Measurements from ENCODE around the gene RABGGTB. TPM values are rescaled to one million over a fixed set of nuclear protein-coding genes. Genes with fewer than 3 reads are reported as not detected.

The RABGGTB gene
- total and polyA plus RNA-seq, 9 of the 15 experiments (the other 6 are each of a cell fraction or from before 2014, with no cell fraction given): 148 to 354 (median 206) TPM

GRCh38 chr1:75811211-75811981 is 25.3 kb downstream of the RABGGTB start (continued):
- no peak for TF ChIP-seq CHCHD3 (CRISPR knock-in tag; IDR thresholded peaks at IDR 0.05)
- no peak for TF ChIP-seq FOXK2 (conservative IDR thresholded peaks at IDR 0.05 in 1 of 2, IDR thresholded peaks at IDR 0.05 in 1 of 2; ENCODE audit: low read depth in 2 of 2)

DNA sequence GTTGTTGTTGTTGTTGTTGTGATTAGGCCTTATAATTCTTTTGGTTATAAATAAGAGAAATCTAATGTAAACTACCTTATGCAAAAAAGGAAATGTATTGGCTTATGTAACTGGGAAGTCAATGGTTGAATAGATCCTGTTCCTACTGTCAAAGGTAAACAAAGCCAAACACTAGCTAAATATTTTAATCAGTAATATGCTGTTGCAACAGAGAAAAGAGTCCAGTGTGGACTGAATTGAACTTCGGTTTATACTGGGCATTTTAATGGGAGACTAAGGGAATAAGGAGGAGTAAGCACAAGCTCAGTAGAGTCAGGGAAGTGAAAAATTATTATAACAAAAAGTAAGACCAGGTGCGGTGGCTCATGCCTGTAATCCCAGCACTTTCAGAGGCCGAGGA is 26.0 kb downstream of the RABGGTB start:
- Histone ChIP-seq H3K9me3 (replicated peaks; ENCODE audit: control insufficient read depth, insufficient read depth, low read depth, low read length) (no peaks in the 10 kb centered on the region), H3K27me3 (ENCODE audit: control insufficient read depth in 2 of 2, insufficient read depth in 2 of 2, low read length in 2 of 2) (peaks cover 0 to 4% of the 10 kb centered on the region in 2 experiments; a peak in 3 of 5 replicates), H3K9ac (ENCODE audit: insufficient read depth in 1 of 2, low read depth in 2 of 2, low read length in 2 of 2) (no peak overlapping the region), H3K27ac (ENCODE audit: extremely low read depth, low read depth, low read length) (no peak overlapping the region), H3K9me1 (ENCODE audit: control insufficient read depth, insufficient read depth, low read length) (no peaks in the 10 kb centered on the region), H3K36me3 (ENCODE audit: control insufficient read depth, insufficient read depth, low read length) (no peaks in the 10 kb centered on the region), H3K4me1 (replicated peaks in 1 of 2; ENCODE audit: control insufficient read depth in 2 of 2, insufficient read depth in 2 of 2, low read length in 2 of 2) (no peaks in the 10 kb centered on the region), H4K20me1 (replicated peaks; ENCODE audit: control insufficient read depth, insufficient read depth, low read length) (no peaks in the 10 kb centered on the region), H2AFZ (ENCODE audit: low read depth, low read length) (no peak overlapping the region), H3K79me2 (ENCODE audit: control insufficient read depth, insufficient read depth, low read length) (no peaks in the 10 kb centered on the region), H3K4me3 (no peak overlapping the region), H3K4me2 (ENCODE audit: insufficient read depth, low read length) (no peak overlapping the region)
- ATAC-seq: no peak
- intact Hi-C loops (cut with micrococcal nuclease): no loop called here
- no TSS peak for BruUV-seq (replicated peaks)
- no peak for DNase-seq (ENCODE audit: extremely low read depth in 1 of 4, low spot score in 3 of 4)
- CTCF ChIA-PET (ENCODE audit: low intra/inter-chr PET ratio): no interaction called here
- no peak for FAIRE-seq
- WGBS (ENCODE audit: insufficient coverage, low coverage, missing lambda C conversion rate): 5% methylated on average over 3 of the region's 3 CpGs
- POLR2A ChIA-PET: interaction anchor here (1.3 to 1.4 kb wide), 2 partner anchors 10 to 15 kb away, joined by 4 to 6 read pairs; partner anchors contain the start of gene MSH4
- in situ Hi-C loops (cut with MboI): no loop called here
- no peak for TF ChIP-seq NCOR1 (IDR thresholded peaks at IDR 0.05)
- no peak for TF ChIP-seq SMAD1 (IDR thresholded peaks at IDR 0.05; ENCODE audit: low read depth, low read length, partially characterized antibody)
- TF ChIP-seq HDAC3 (IDR thresholded peaks at IDR 0.05; ENCODE audit: borderline replicate concordance, partially characterized antibody): no peak
- no peak for TF ChIP-seq ZSCAN29 (IDR thresholded peaks at IDR 0.05)
- no peak for TF ChIP-seq SETDB1 (IDR thresholded peaks at IDR 0.05; ENCODE audit: low read length)
- TF ChIP-seq IRF9 (tag; IDR thresholded peaks at IDR 0.05): no peak
- TF ChIP-seq ZC3H8 (IDR thresholded peaks at IDR 0.05): no peak
- no peak for TF ChIP-seq POLR3G (IDR thresholded peaks at IDR 0.05; ENCODE audit: extremely low read depth, insufficient read length, insufficient replicate concordance)
- no peak for TF ChIP-seq ZNF253 (CRISPR knock-in tag; conservative IDR thresholded peaks at IDR 0.05)
- TF ChIP-seq MEIS2 (IDR thresholded peaks at IDR 0.05; ENCODE audit: partially characterized antibody): no peak
- TF ChIP-seq CBX1 (IDR thresholded peaks at IDR 0.05; ENCODE audit: low read depth): no peak
- no peak for TF ChIP-seq DIDO1 (tag; IDR thresholded peaks at IDR 0.05; ENCODE audit: low read depth)
- TF ChIP-seq, protein P1, sequence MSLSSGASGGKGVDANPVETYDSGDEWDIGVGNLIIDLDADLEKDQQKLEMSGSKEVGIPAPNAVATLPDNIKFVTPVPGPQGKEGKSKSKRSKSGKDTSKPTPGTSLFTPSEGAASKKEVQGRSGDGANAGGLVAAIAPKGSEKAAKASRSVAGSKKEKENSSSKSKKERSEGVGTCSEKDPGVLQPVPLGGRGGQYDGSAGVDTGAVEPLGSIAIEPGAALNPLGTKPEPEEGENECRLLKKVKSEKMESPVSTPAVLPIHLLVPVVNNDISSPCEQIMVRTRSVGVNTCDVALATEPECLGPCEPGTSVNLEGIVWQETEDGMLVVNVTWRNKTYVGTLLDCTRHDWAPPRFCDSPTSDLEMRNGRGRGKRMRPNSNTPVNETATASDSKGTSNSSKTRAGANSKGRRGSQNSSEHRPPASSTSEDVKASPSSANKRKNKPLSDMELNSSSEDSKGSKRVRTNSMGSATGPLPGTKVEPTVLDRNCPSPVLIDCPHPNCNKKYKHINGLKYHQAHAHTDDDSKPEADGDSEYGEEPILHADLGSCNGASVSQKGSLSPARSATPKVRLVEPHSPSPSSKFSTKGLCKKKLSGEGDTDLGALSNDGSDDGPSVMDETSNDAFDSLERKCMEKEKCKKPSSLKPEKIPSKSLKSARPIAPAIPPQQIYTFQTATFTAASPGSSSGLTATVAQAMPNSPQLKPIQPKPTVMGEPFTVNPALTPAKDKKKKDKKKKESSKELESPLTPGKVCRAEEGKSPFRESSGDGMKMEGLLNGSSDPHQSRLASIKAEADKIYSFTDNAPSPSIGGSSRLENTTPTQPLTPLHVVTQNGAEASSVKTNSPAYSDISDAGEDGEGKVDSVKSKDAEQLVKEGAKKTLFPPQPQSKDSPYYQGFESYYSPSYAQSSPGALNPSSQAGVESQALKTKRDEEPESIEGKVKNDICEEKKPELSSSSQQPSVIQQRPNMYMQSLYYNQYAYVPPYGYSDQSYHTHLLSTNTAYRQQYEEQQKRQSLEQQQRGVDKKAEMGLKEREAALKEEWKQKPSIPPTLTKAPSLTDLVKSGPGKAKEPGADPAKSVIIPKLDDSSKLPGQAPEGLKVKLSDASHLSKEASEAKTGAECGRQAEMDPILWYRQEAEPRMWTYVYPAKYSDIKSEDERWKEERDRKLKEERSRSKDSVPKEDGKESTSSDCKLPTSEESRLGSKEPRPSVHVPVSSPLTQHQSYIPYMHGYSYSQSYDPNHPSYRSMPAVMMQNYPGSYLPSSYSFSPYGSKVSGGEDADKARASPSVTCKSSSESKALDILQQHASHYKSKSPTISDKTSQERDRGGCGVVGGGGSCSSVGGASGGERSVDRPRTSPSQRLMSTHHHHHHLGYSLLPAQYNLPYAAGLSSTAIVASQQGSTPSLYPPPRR (CRISPR knock-in tag; IDR thresholded peaks at IDR 0.05; ENCODE audit: borderline replicate concordance): no peak

Data from K562 (cell line).